ENCODE data around the gene TPI1. TPM values are rescaled to one million over a fixed set of nuclear protein-coding genes. Genes with fewer than 3 reads are reported as not detected.
A peak's percentile ranks its signal among the peaks of the same experiment; 100 is the strongest.

TPI1 gene
- total RNA-seq, 1 donor from 2014 or later = 482 TPM

DNA sequence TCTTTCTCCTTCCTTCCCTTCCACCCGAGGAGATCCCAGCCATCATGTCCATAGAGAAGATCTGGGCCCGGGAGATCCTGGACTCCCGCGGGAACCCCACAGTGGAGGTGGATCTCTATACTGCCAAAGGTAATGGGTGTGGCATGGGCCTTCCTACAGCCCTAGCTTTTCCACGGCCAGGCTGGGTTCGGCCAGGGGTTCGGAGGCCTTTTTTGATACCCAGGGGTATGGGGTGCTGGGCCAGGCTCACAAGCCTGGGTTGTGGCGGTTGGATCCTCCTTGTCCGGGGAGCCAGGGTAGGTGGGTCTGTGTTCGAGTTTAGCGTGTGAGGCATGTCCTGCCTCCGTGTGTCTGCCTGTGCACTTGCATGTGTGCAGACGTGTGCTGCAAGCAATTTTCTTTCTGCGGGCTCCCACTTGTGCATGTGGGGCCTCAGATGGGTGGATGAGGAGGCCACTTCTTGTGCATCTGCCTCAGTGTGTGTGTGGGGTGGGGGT lies 48.5 kb downstream of the TPI1 start:
- Histone ChIP-seq H3K27ac (peak overlapping the region; percentile 90 to 94), H3K4me1 (peaks cover 4 to 11% of the 10 kb centered on the region in 2 donors), H3K9me3 (no peaks in the 10 kb centered on the region), H3K27me3 (no peaks in the 10 kb centered on the region), H3K36me3 (peaks cover 5 to 18% of the 10 kb centered on the region in 2 donors), H3K4me3 (peak overlapping the region in 1 of 2 donors; percentile 89)
- TF ChIP-seq, protein P1, sequence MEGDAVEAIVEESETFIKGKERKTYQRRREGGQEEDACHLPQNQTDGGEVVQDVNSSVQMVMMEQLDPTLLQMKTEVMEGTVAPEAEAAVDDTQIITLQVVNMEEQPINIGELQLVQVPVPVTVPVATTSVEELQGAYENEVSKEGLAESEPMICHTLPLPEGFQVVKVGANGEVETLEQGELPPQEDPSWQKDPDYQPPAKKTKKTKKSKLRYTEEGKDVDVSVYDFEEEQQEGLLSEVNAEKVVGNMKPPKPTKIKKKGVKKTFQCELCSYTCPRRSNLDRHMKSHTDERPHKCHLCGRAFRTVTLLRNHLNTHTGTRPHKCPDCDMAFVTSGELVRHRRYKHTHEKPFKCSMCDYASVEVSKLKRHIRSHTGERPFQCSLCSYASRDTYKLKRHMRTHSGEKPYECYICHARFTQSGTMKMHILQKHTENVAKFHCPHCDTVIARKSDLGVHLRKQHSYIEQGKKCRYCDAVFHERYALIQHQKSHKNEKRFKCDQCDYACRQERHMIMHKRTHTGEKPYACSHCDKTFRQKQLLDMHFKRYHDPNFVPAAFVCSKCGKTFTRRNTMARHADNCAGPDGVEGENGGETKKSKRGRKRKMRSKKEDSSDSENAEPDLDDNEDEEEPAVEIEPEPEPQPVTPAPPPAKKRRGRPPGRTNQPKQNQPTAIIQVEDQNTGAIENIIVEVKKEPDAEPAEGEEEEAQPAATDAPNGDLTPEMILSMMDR (IDR thresholded peaks at IDR 0.05) = no peak
- intact Hi-C loops (cut with DNase I) = no loop called here
- DNase-seq (ENCODE audit: low spot score in 2 of 2) = no peak

DNA sequence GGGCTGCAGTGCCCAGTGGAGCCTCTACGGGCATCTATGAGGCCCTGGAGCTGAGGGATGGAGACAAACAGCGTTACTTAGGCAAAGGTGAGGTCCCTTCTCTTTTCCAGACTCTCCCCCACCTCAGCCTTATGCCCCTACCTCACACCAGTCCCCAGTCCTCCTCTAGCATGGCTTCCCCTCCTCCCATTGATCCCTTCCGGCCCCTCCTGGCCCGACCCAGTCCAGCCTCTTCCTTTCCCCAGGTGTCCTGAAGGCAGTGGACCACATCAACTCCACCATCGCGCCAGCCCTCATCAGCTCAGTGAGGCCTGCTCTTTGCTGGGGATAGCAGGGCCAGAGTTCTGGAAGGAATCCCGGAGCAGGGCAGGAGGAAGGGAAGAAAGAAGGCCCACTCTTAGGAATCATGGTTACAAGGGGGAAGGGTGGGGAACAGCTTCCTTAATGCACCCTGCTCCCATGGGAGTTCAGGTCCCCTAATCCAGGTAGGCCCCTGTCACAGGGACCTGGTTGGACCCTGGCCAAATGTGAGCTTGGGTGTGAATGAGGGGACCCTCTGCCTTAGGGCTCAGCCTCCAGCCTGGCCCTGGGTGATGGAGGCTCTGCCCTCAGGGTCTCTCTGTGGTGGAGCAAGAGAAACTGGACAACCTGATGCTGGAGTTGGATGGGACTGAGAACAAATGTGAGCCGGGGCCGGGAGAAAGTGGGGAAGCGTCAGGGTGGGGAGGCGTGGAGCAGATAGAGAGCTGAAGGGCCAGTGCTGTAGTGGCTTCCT lies 49.3 kb downstream of the TPI1 start:
- Histone ChIP-seq H3K4me3 (no peak overlapping the region), H3K36me3 (peaks cover 10 to 21% of the 10 kb centered on the region in 2 donors), H3K9me3 (no peaks in the 10 kb centered on the region), H3K27ac (peak overlapping the region in 1 of 2 donors; percentile 23), H3K27me3 (no peaks in the 10 kb centered on the region), H3K4me1 (peaks cover 4 to 11% of the 10 kb centered on the region in 2 donors)
- no peak for DNase-seq (ENCODE audit: low spot score in 2 of 2)
- TF ChIP-seq, protein P1 (IDR thresholded peaks at IDR 0.05) = no peak
- intact Hi-C loops (cut with DNase I) = no loop called here

DNA sequence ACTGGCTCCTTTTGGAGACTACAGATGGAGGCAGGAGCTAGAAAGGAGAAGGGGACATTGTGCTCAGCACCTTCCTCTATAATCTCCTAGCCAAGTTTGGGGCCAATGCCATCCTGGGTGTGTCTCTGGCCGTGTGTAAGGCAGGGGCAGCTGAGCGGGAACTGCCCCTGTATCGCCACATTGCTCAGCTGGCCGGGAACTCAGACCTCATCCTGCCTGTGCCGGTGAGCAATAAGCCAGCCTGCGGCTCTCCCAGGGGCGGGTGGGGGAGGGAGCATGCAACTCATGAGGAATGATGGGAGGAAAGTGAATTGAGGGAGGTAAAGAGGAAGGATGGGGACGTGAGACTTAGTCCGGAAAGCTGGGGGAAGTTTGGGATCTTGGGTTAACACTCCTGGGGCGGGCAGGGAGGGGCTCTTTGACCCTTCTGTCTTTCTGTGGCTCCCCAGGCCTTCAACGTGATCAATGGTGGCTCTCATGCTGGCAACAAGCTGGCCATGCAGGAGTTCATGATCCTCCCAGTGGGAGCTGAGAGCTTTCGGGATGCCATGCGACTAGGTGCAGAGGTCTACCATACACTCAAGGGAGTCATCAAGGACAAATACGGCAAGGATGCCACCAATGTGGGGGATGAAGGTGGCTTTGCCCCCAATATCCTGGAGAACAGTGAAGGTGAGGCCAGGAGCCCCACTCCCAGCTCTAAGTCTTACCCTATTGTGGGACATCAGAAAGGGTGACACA lies 50.3 kb downstream of the TPI1 start:
- Histone ChIP-seq H3K9me3 (no peaks in the 10 kb centered on the region), H3K4me1 (peaks cover 4 to 11% of the 10 kb centered on the region in 2 donors), H3K27ac (no peak overlapping the region), H3K36me3 (peaks cover 17 to 32% of the 10 kb centered on the region in 2 donors), H3K4me3 (no peak overlapping the region), H3K27me3 (no peaks in the 10 kb centered on the region)
- no peak for DNase-seq (ENCODE audit: low spot score in 2 of 2)
- TF ChIP-seq, protein P1 (IDR thresholded peaks at IDR 0.05) = no peak
- intact Hi-C loops (cut with DNase I) = no loop called here

DNA sequence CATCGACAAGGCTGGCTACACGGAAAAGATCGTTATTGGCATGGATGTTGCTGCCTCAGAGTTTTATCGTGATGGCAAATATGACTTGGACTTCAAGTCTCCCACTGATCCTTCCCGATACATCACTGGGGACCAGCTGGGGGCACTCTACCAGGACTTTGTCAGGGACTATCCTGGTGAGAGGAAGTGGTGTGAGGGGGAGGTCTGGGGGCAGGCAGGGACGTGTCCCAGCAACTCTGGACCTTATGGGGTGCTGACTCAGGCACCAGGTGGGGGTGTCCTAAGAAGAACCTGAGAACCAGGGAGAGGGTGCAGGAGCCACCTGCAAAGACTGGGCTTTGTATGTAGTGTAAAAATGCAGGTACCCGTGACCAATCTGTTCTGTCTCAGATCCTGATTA lies 52.3 kb downstream of the TPI1 start:
- no peak for DNase-seq (ENCODE audit: low spot score in 2 of 2)
- Histone ChIP-seq H3K4me1 (peaks cover 2 to 11% of the 10 kb centered on the region in 2 donors), H3K9me3 (no peaks in the 10 kb centered on the region), H3K36me3 (peaks cover 24 to 36% of the 10 kb centered on the region in 2 donors), H3K27me3 (no peaks in the 10 kb centered on the region), H3K27ac (no peak overlapping the region), H3K4me3 (no peak overlapping the region)
- intact Hi-C loops (cut with DNase I) = no loop called here
- TF ChIP-seq, protein P1 (IDR thresholded peaks at IDR 0.05) = no peak

Other genes with a start within 250 kb of the TPI1 start
- 0.21 TPM for gene LPAR5, start 231.6 kb upstream of the TPI1 start, total RNA-seq
- gene ACRBP, start 220.1 kb upstream of the TPI1 start, total RNA-seq = 10.6 TPM
- gene ING4, start 204.4 kb upstream of the TPI1 start, total RNA-seq = 2.6 TPM
- 15.1 TPM for gene ZNF384, start 178.2 kb upstream of the TPI1 start, total RNA-seq
- gene PIANP, start 166.7 kb upstream of the TPI1 start, total RNA-seq = not detected
- 221 TPM for gene COPS7A, start 143.5 kb upstream of the TPI1 start, total RNA-seq
- 145 TPM for gene MLF2, start 114.4 kb upstream of the TPI1 start, total RNA-seq
- 361 TPM for gene PTMS, start 101.2 kb upstream of the TPI1 start, total RNA-seq
- not detected for gene LAG3, start 95.0 kb upstream of the TPI1 start, total RNA-seq
- gene CD4, start 78.0 kb upstream of the TPI1 start, total RNA-seq = 2.6 TPM
- 9.4 TPM for gene GPR162, start 45.7 kb upstream of the TPI1 start, total RNA-seq
- gene P3H3, start 39.1 kb upstream of the TPI1 start, total RNA-seq = 62.2 TPM
- 10.4 TPM for gene GNB3, start 26.6 kb upstream of the TPI1 start, total RNA-seq
- gene CDCA3, start 16.2 kb upstream of the TPI1 start, total RNA-seq = not detected
- 46.2 TPM for gene USP5, start 15.4 kb upstream of the TPI1 start, total RNA-seq
- gene SPSB2, start 5.8 kb downstream of the TPI1 start, total RNA-seq = 14.5 TPM
- gene LRRC23, start 37.3 kb downstream of the TPI1 start, total RNA-seq = 6.6 TPM
- 30.3 TPM for gene ENO2, start 47.0 kb downstream of the TPI1 start, total RNA-seq
- gene ATN1, start 60.4 kb downstream of the TPI1 start, total RNA-seq = 207 TPM
- gene RNU7-1, start 76.3 kb downstream of the TPI1 start, total RNA-seq = not detected
- gene C12orf57, start 76.5 kb downstream of the TPI1 start, total RNA-seq = 558 TPM
- 1.7 TPM for gene PTPN6, start 83.8 kb downstream of the TPI1 start, total RNA-seq
- gene PHB2, start 103.1 kb downstream of the TPI1 start, total RNA-seq = 85.5 TPM
- 37.4 TPM for gene EMG1, start 103.4 kb downstream of the TPI1 start, total RNA-seq
- 23.0 TPM for gene LPCAT3, start 150.9 kb downstream of the TPI1 start, total RNA-seq
- 273 TPM for gene C1S, start 193.2 kb downstream of the TPI1 start, total RNA-seq
- gene C1R, start 224.9 kb downstream of the TPI1 start, total RNA-seq = 1,046 TPM
- gene C1RL, start 241.7 kb downstream of the TPI1 start, total RNA-seq = 196 TPM